Fibroblast of villous mesenchyme (primary cell): ENCODE results near the gene TMEM123. TPM values are rescaled to one million over a fixed set of nuclear protein-coding genes. Genes with fewer than 3 reads are reported as not detected.

Experiments used
- DNase-seq: peaks from one replicate; pipeline ENCODE4 v3.0.0-alpha.2; 2010; ENCODE audit warnings: low read depth
- H3K4me3 ChIP-seq: 2 replicates; pipeline ENCODE4 v1.5.1; 2011; ENCODE audit warnings: low read depth, mild to moderate bottlenecking, low read length
- total RNA-seq: library from RNA; depleted of rRNA; stranded (reverse); fragments of >200 nt; gene quantifications from 2 replicates; pipeline ENCODE4 v1.2.3, GENCODE V29; 2012
- TF ChIP-seq, protein P1 (sequence below): IDR thresholded peaks from 2 replicates; pipeline ENCODE4 v1.5.1; 2012; ENCODE audit warnings: low read depth, mild to moderate bottlenecking, low read length; ENCODE audit not compliant: insufficient read depth

Gene TMEM123
- total RNA-seq, 1 donor: 89.8 TPM

DNA sequence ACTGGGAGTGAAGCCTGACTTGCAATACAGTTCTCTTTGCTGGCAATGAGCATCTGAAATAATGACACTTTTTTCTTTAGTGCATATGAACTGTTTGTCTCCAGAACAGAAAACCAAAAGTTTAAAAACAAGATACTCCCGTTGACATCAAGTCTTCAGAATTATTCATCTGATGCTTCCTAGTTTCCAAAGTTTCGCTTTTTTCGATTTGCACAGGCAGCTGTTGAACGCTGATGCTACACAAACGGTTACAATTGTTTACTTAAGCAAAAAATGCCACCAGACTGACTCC is 106.2 kb downstream of the TMEM123 start:
- TF ChIP-seq, protein P1, sequence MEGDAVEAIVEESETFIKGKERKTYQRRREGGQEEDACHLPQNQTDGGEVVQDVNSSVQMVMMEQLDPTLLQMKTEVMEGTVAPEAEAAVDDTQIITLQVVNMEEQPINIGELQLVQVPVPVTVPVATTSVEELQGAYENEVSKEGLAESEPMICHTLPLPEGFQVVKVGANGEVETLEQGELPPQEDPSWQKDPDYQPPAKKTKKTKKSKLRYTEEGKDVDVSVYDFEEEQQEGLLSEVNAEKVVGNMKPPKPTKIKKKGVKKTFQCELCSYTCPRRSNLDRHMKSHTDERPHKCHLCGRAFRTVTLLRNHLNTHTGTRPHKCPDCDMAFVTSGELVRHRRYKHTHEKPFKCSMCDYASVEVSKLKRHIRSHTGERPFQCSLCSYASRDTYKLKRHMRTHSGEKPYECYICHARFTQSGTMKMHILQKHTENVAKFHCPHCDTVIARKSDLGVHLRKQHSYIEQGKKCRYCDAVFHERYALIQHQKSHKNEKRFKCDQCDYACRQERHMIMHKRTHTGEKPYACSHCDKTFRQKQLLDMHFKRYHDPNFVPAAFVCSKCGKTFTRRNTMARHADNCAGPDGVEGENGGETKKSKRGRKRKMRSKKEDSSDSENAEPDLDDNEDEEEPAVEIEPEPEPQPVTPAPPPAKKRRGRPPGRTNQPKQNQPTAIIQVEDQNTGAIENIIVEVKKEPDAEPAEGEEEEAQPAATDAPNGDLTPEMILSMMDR: no peak
- DNase-seq: no peak
- H3K4me3 ChIP-seq: peak overlapping the region; percentile 66

Other genes starting within 250 kb of the TMEM123 start
- 0.64 and 8.2 TPM in 2 replicates for gene BIRC3, start 135.3 kb downstream of the TMEM123 start, total RNA-seq
- gene BIRC2, start 105.6 kb downstream of the TMEM123 start, total RNA-seq: 63.5 and 108 TPM in 2 replicates
- 0.43 and 2.6 TPM in 2 replicates for gene MMP7, start 78.0 kb upstream of the TMEM123 start, total RNA-seq
- not detected in 2 replicates for gene MMP20, start 172.6 kb upstream of the TMEM123 start, total RNA-seq